GM21737 (cell line): ENCODE measurements around the gene SAFB2.

ENCODE experiments used
- ATAC-seq: cut with Tn5 transposase; IDR thresholded peaks from one replicate; pipeline ENCODE4 v1.9.1; 2021; ENCODE audit warnings: mild to moderate bottlenecking, moderate library complexity; ENCODE audit not compliant: unreplicated experiment

SAFB2 gene

DNA sequence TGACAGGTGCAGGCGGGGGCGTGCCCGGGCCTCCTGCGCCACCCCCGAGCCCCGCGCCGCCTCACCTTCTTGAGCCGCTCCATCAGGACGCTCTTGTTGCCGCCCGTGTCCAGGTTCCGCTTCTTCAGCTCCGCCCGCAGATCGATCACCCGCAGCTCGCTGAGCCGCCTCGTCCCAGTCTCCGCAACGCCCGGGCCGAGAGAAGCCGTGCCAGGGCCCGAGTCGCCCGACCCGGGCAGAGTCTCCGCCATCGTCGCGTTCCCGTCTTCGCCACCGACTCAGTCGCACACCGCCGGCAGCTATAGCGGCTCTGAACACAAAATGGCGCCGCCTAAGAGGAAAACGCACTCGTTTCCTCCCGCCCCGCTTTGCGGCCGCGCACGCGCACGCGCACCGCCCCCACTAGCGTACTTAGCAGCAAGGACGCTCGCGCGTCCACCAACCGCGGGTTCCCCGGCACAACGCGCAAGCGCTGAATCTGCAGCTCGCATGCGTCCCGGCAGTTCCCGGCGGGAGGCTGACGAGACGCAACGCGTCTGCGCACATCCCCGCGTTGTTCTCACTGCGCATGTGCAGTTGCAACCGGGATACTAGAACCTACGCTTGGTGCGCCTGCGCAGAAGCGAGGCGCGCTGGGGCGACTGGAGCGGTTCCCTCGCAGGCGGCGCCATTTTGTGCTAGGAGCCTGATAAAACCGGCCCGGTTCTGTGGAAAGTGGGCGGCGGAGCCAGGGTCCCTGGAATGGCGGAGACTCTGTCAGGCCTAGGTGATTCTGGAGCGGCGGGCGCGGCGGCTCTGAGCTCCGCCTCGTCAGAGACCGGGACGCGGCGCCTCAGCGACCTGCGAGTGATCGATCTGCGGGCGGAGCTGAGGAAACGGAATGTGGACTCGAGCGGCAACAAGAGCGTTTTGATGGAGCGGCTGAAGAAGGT, at the start of gene SAFB2, which contains the start of gene SAFB:
TSS of gene SAFB2 (minus strand) at position 312 of the 932 bp plus-strand sequence. CDS start at position 251, 61 bp downstream.
TSS of gene SAFB (plus strand) at position 619 of the 932 bp plus-strand sequence. CDS start at position 742, 123 bp downstream.
- peak; percentile 78 for ATAC-seq

DNA sequence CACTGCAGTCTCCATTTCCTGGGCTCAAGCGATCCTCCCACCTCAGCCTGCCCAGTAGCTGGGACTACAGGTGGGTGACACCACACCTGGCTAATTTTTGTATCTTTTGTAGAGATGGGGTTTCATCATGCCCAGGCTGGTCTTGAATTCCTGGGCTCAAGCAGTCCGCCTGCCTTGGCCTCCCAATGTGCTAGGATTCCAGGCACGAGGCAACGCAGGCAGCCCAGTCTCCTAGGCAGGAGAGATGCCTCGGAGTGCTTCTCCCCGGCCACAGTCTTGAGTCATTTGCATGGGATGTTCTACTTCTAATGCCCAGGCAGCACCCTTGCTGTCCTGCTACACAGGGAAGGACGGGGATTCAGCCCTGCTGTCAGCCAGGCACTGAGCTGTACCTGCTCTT, 49.0 kb upstream of the SAFB2 start:
- ATAC-seq = no peak

DNA sequence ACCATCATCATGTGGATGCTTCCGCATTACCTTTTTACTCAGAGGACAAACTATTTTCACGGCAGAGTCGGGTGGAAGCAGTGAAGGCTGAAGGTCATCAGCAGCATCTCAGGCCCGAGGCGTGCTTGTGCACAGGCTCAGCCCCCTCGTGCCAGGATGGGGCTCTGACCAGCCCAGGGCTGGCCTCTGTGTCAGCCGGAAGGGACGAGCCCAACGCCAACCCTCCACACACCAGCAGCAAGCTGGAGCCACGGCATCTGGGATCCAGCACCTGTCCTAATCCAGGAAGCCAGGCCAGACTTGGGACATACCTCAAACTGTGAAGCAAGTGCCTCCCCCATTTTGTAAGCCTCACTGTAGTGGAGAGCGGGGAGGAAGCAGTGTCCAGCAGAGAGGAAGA, 46.6 kb upstream of the SAFB2 start:
- ATAC-seq = no peak

DNA sequence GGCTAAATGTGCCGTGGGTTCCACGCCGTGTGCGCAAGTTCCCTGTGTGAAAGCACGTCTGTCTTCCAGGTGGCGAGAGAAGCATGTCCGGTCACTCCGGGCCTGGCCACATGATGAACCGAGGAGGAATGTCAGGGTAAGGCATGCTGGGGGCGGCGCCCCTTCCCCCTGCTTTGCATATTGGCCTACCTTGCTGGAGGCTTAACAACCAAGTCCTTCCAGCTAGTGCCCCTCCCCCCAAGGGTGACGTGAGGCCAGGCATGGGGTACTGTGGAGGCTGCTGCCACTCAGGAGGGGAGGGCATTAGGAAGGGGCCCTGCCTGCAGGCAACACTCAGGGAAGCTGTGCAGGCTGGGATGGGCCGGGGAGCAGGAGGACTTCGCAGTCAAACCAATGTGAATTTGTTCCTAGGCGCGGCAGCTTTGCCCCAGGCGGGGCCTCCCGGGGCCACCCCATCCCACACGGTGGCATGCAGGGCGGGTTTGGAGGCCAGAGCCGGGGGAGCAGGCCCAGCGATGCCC, 45.2 kb upstream of the SAFB2 start:
- ATAC-seq = no peak

DNA sequence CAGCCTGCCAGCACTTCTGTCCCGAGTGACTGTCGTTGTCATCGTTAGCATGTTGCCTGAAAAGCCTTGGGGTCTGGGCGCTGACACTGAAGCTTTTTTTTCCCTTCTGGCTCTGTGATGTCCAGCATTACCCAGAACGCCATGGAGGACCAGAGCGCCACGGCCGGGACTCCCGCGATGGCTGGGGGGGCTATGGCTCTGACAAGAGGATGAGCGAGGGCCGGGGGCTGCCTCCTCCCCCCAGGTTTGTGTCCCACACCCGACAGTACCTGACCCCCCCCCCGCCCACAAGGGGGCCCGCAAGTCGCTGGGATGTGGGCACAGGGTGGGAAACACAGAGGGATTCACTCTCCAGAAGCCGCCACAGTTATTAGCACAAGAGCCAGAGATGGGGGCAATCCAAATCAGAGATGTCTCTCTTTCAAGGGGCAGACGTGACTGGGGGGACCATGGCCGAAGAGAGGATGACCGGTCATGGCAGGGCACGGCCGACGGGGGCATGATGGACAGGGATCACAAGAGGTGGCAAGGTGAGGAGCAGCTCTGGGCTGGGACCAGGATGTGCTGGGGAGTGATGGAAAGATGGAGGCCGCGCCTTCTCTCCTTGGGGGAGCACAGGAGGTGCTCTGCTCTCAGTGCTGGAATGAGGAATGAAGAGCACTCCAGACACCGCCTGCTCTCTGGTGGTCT, 44.5 kb upstream of the SAFB2 start:
- no peak for ATAC-seq

DNA sequence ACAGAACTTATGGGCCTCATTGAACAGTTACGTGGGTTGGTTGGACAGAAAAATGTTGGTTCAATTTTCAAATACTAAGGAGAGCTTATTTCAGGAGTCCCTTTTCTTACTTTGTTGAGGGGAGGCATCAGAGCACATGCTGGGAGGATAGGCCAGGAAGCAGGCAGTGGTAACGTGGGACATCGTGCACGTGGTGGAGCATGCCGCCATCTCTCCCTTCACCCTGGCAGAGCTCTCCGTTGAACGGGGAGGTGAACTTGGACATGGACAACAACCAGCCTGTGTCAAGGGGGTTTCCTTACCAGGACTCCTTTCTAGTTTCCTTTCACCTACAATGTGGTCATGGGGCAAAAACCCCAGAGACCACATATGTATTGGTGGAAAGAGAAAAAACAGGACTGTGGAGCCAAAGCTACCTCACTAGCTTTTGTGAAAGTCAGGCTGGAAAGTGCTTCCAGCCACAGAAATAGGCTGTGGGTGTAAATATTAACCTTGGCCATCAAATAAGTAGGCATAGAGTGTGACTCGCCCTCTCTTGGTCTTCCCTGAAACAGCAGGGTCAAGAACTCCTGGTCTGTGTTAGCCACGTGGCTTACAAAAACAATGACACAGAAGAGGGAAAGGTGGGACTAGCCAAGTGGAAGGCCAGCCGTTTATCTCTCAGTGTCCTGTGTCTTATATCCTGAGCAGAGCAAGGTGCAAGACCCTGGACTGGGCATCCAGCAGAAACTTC, 43.4 kb upstream of the SAFB2 start:
- no peak for ATAC-seq

DNA sequence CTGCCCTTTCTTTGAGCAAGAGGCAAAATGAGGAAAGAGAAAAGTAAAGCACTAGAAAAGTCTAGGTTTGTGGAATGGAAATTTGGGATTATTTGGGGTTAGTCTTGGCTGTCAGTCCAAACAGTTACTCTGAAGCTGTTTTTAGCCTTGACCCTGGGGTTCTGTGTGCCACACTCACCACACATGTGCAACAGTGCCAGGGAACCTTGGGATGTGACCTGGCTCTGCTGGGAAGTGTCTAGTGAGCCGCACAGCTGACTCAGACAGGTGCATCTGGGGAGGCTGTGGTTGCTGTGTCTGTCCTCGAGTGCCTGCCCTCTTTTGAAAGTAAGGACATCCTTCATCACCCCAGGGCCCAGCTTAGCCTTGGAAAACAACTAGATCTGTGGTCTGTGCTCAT, 41.9 kb upstream of the SAFB2 start:
- ATAC-seq = no peak

DNA sequence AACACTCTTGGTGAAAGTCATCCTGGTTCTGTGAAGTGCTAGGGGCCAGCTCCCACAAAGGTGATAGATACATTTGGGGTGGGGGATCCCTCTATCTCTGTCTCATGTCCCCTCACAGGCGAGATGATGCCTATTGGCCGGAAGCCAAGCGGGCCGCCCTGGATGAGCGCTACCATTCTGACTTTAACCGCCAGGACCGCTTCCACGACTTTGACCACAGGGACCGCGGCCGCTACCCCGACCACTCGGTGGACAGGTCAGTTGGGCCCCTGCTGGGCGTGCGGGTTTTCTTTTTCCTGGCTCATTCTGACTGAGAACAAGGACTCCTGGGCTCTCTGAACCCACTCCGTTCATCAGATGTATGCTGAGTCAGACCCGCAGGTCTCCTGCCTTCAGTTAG, 41.3 kb upstream of the SAFB2 start:
- ATAC-seq = no peak

DNA sequence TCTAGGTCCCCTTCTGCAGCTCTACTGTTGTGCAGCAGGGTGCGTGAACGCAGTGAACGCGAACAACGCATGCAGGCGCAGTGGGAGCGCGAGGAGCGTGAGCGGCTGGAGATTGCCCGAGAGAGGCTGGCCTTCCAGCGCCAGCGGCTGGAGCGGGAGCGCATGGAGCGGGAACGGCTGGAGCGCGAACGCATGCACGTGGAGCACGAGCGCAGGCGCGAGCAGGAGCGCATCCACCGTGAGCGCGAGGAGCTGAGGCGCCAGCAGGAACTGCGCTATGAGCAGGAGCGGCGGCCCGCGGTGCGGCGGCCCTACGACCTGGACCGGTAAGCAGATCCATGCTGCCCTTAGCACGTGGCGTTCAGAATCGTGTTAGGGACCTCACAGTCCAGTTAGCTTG, 38.9 kb upstream of the SAFB2 start:
- no peak for ATAC-seq

DNA sequence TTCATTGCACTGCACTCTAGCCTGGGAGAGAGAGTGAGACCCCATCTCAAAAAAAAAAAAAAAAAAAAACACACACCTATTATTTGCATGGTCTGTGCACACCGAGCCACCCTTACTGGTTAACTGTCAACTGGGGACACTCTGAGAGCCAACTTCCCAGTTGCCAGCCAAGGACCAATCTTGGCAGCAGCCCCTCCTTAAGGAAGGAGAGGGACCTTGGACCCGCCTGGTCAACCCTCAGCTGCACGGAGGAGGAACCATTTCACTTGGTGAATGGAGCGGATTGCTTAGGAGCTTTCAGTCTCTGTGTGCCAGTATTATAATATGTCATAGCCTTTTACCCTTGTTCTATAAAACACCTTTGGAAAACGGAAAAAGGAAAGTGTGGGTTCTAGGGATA, 32.8 kb upstream of the SAFB2 start:
- no peak for ATAC-seq

DNA sequence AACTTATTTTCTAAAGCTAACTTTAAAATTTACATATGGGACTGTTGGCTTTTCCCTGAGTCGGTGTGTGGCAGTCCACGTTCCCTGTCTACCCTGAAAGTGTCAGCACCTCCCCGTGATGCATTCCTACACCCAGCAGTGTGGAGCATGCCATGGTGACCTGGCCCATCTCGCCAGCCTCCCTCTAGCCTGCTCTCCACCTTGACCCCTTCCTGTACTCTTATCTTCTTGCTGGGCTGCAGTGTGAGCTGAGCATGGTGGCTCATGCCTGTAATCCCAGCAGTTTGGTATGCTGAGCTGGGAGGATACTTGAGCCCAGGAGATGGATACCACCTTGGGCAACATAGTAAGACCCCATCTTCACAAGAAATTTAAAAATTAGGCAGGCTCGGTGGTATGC, 32.4 kb upstream of the SAFB2 start:
- no peak for ATAC-seq

DNA sequence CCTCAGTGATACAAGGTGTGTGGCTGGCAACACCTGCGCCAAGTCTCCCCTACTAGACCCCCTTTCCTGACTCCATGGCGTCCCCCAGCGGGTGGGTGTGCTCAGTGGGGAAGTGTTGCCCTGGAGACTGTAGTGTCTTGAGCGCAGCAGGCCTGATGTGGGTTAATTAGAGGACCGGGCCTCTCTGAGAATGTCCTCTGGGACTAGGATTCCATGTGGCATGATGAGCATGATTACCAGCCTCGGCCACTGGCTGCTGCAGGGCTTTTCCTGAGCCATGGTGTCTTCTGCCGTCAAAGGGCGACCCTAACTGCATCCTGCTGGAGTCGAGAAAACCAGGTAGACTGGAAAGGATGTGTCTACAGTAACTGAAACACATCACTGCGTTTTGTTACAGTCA, 29.7 kb upstream of the SAFB2 start:
- no peak for ATAC-seq

DNA sequence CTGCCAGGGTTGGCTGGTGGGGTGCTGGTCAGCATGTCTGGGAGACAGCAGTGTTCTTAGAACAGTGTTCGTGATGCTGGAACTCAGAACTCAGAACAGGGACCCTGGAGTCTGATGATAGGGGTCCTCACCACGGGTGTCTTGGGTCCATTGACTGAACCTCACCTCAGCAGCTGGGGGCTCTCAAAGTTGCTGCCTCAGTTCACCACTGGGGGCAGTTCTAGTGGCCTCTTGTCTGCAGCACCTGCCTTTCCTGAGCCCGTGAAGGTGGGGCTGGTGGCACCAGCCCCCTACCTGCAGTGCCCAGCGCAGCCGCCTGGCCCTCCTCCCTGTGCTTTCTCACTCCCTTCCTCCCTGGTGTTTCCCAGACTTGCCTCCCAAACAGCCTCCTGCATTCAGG, 28.8 kb upstream of the SAFB2 start:
- no peak for ATAC-seq

DNA sequence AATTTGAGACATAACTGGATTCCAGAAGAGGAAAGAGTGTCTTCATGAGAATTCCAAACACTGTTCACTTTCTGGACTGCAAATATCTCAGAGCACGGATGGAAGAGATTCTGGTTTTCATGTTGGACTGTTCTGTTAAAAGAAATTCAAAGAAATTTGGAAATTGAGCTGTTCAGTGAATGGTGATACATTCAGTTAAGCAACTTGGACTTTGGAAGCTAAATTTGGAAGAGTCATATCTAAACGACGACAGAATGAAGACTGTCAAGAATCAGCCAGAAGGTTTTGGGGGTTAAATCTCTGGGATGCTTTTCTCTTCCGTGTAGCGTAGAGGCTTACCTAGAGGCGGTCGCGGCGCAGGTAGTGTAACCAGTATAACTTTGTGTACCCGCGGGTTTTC, 25.9 kb upstream of the SAFB2 start:
- ATAC-seq = no peak

DNA sequence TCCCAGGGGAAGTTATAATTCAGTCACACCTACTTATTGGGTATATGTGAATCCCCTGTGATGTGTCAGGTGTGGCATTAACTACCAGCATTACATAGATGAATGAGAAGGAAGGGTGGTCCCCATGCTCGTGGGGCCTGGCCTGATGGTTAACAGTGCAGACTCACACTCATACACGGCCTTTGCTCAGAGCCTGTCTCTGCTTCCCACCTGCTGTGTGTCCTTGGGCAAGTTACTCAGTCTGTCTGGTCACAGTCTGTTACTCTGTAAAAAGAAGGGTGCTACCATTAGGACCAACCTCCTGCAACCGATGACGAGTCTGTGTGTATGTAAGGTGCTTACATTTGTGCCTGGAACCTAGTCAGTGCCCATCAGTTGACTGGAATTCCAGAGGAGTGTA, 24.1 kb upstream of the SAFB2 start:
- no peak for ATAC-seq

DNA sequence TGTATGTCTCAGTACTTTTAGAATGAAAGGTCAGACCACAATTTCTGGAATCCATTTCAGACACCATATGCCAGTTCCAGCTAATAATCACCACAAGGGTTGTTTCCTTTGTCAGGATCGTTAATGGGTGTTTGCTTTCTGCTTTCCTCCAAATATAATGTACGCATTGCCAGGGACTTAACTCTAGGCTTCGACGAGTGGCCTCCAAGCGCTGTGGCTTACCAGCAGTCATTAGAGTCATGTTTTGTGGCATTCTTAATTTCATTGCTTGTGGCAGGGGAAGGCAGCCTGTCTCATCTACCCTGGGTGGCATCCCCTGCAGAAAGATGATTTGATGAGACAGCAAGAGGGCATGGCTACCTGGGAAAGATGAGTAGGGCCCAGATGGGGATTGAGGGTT, 22.8 kb upstream of the SAFB2 start:
- ATAC-seq = no peak

DNA sequence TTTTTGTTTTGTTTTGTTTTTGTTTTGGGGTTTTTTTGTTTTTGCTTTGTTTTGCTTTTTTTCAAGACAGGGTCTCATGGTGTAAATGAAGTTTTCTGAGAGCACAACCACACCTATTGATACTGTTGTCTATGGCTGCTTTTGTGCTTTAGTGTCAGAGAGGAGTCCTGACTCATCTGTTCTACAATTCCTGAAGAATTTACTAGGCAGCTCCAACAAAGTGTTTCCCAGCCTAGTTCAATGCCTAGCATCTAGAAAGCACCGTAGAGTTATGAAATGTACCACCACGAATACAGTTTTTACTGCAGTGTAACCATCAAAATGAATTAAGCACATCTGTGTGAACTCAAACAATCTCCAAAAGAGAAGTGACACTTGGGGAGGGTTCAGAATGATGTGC, 21.5 kb upstream of the SAFB2 start:
- ATAC-seq = no peak

DNA sequence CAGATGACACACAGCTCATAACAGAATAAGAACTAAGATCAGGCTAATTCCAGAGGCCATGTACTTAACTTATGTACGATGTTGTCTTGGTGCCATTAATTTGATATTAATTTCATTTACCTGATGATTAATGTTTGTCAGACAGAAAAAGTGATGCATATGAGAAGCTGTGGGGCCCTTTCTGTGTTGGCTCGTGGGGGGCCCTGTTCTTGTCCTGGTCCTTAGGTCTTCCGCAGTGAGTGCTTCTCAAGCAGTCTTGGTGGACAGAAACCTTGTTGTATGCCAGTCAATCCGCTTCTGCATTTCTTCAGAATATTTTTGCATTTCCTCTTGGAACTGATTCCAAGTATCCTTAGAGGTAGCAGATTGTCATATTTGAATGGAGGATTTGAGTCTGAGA, 20.5 kb upstream of the SAFB2 start:
- no peak for ATAC-seq

DNA sequence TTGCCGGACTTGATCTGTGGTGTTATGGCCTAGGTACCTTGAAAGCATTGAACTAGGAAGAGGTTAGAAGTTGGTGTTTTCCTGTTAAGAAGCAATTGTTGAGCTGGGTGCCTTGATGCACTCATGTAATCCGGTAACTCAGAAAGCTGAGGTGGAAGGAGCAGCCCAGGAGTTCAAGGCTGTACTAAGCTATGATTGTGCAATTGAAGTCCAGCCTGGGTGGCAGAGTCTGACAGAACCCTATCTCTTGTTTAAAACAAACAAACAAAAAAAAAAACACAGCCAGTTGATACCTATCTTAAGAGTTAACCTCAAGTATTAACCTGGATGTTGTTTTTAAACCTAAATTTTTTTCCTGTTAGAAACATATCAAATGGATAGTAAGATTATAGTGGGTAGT, 19.6 kb upstream of the SAFB2 start:
- ATAC-seq = no peak

DNA sequence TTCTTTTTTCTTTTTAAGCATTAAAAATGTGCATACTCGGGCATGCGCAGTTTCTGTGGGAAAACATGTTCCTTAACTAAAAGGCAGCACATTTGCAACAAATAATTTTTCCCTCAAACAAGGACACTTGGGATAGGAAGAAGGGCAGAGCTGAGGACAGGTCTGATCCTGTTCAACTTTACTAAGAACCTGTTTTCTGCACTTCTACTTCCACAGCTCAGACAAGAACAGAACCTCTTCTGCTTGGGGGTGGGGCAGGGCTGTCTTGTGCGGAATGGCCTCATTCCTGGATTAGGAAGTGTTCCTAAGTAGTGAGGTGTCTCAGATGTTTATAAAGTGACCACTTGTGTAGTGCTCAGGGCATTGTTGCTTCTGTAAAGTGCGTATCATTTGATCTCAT, 18.6 kb upstream of the SAFB2 start:
- no peak for ATAC-seq

DNA sequence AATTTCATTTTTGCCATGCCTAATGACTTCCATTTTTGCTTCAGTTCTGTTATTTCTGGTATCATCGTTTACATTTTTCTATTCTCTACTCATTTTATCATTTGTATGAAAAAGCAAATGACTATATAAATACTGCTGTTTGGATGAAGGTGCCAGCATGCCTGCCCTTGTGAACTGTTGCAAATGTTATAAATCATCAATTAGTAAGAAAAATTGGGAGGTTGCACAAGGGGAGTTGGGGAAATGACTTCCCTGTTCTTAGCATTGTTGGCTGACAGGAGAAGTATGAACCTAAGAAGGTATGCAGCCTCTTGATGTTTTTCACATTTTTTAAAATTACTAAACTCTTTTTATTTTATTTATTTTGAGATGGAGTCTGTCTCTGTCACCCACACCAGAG, 15.4 kb upstream of the SAFB2 start:
- ATAC-seq = no peak
